ENCODE data around the gene MORC3.
A peak's percentile ranks its signal among the peaks of the same experiment; 100 is the strongest.
"Not testable (repeated sequence)": the region's sequence is repeated elsewhere in the genome, so short reads cannot be mapped to it uniquely, and the experiment has no call there.

The MORC3 gene

GRCh38 chr21:36386031-36386642 lies 66.1 kb downstream of the MORC3 start:
- peak in 1 of 2 experiments; percentile 30 for DNase-seq

- peak; percentile 19 to 72 for DNase-seq
Observed at GRCh38 chr21:36388096-36388495, 68.1 kb downstream of the MORC3 start.

- DNase-seq: peak in 1 of 2 experiments; percentile 35
Observed at GRCh38 chr21:36388835-36389234, 68.8 kb downstream of the MORC3 start.

- DNase-seq: not testable (repeated sequence)
Observed at GRCh38 chr21:36391649-36392048, 71.7 kb downstream of the MORC3 start.

- DNase-seq: peak in 1 of 2 experiments; percentile 73
Observed at GRCh38 chr21:36395353-36396111, 75.5 kb downstream of the MORC3 start.

- DNase-seq: no peak
Observed at GRCh38 chr21:36396325-36396724, 76.3 kb downstream of the MORC3 start.

GRCh38 chr21:36396971-36397370 lies 77.0 kb downstream of the MORC3 start:
- DNase-seq: no peak

- DNase-seq: no peak
Observed at GRCh38 chr21:36397606-36398005, 77.6 kb downstream of the MORC3 start.

GRCh38 chr21:36399736-36400135 lies 79.7 kb downstream of the MORC3 start:
- DNase-seq: not testable (repeated sequence)

- DNase-seq: no peak
Observed at GRCh38 chr21:36400719-36401118, 80.7 kb downstream of the MORC3 start.

- DNase-seq: no peak
Observed at GRCh38 chr21:36402339-36402738, 82.3 kb downstream of the MORC3 start.

GRCh38 chr21:36403713-36404112 lies 83.7 kb downstream of the MORC3 start:
- no peak for DNase-seq

- DNase-seq: no peak
Observed at GRCh38 chr21:36408568-36408967, 88.6 kb downstream of the MORC3 start.

- DNase-seq: no peak
Observed at GRCh38 chr21:36411301-36411700, 91.3 kb downstream of the MORC3 start.

- DNase-seq: no peak
Observed at GRCh38 chr21:36412916-36413315, 92.9 kb downstream of the MORC3 start.

GRCh38 chr21:36415375-36415774 lies 95.4 kb downstream of the MORC3 start:
- no peak for DNase-seq

- no peak for DNase-seq
Observed at GRCh38 chr21:36419241-36419640, 99.2 kb downstream of the MORC3 start.

- DNase-seq: peak; percentile 71 to 86
Observed at GRCh38 chr21:36419996-36420395, 100.0 kb downstream of the MORC3 start.

GRCh38 chr21:36420571-36421339 lies 100.8 kb downstream of the MORC3 start:
- no peak for DNase-seq

- peak; percentile 24 to 51 for DNase-seq
Observed at GRCh38 chr21:36422279-36423098, 102.5 kb downstream of the MORC3 start.

- no peak for DNase-seq
Observed at GRCh38 chr21:36423771-36424433, 103.9 kb downstream of the MORC3 start.

GRCh38 chr21:36424592-36424991 lies 104.6 kb downstream of the MORC3 start:
- DNase-seq: no peak

All from NCI-H524 (cell line).